ENCODE data around the gene RREB1.

Gene RREB1

DNA sequence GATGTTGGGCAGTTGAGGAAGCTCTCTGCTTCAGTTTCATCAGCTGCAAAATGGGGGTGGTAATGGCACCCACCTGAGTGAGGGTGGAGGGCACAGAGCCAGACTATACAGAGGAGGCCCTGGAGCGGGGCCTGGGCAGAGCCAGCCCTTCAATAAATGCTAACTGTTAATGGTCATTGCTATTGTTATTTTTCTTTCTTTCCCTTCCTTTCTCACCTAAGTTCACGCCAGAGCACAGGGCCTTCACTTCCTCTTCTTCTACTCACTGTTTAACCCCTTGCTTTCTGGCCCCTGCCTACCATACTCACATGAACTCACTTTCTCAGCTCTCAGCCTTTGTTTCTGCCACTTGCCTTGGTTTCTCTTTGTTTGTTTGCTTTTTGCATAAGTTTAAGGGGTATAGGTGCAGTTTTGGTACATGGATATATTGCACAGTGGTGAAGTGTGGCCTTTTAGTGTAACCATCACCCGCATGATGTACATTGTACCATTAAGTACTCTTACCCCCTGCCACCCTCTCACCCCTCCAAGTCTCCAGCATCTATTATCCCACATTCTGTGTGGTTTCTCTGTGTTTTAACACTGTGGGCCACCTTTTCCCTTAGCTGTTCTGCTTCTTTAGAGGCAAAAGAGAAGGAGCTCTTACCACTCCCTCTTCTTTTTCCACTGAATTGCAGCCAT, 7.5 kb upstream of the RREB1 start:
- DNase-seq (ENCODE audit: low spot score) = no peak

DNA sequence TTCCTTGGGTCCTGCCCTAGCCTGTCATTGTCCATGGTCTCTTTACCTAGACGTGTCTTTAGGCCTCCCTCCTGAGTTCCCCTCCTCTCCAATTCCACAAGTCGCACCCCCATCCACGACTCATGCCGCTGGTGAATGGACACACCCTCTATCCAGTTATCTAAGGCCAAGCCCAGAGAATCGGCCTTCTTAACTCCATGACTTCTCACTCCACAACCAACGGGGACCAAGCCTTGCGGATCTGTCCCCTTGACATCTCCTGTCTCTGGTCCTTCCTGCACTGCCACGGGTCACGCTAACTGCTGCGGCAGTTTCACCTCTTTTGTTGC, 7.0 kb upstream of the RREB1 start:
- no peak for DNase-seq (ENCODE audit: low spot score)

DNA sequence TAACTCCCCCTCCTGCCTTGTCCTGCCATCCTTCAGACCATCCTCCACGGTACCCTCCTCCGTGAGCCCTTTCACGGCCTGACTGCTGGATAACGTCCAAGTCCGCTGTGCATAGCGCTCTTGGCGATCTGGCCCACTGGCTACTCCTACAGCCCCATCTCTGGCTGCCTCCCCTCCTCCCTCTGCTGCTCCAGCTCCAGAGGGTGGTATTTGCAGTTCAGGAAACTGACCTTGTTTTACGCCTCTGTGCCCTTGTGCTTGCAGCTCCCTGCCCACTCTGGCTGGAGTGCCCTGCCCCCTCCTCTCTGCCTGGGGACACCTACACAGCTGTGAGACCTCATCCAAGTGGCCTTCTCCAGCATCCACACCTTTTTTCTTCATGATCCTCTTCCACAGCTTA, 6.5 kb upstream of the RREB1 start:
- no peak for DNase-seq (ENCODE audit: low spot score)

DNA sequence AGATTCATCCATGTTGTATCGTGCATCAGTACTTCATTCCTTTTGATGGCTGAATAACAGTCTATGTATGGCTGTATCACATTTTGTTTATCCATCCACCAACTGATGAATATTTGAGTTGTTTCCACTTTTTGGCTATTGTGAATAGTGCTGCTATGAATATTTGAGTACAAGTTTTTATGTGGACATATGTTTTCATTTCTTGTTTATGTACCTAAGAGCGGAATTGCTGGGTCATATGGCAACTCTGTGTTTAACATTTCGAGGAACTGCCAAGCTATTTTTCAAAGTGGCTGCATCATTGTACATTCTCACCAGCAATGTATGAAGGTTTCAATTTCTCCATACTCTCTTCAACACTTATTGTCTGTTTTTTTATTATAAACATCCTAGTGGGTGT, 3.0 kb upstream of the RREB1 start:
- DNase-seq (ENCODE audit: low spot score) = no peak

DNA sequence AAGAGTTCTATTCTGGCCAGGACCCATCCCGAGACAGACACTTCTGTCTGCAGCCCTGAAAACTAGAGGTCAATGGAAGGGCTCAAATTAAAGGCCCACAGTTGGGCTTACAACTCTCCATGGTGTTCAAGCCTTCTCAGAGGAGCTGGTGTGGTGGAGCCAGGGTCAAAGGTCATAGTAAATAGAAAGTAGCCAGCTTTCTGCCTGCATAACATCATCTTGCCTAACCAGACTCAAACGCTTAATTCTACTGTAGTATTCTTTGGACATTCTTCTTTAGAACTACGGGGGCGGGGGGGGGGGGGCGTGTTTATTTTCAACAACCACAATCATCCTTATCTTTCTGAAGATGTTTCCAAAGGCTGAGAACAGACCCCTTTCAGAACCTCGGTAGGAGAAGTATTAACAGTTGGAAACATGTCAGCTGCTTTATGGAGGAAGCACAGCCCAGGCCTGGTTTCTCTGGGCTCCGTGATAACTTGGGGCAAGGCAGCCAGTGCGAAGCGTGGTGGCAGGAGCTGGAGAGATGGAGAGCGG, 1.5 kb upstream of the RREB1 start:
- no peak for DNase-seq (ENCODE audit: low spot score)

DNA sequence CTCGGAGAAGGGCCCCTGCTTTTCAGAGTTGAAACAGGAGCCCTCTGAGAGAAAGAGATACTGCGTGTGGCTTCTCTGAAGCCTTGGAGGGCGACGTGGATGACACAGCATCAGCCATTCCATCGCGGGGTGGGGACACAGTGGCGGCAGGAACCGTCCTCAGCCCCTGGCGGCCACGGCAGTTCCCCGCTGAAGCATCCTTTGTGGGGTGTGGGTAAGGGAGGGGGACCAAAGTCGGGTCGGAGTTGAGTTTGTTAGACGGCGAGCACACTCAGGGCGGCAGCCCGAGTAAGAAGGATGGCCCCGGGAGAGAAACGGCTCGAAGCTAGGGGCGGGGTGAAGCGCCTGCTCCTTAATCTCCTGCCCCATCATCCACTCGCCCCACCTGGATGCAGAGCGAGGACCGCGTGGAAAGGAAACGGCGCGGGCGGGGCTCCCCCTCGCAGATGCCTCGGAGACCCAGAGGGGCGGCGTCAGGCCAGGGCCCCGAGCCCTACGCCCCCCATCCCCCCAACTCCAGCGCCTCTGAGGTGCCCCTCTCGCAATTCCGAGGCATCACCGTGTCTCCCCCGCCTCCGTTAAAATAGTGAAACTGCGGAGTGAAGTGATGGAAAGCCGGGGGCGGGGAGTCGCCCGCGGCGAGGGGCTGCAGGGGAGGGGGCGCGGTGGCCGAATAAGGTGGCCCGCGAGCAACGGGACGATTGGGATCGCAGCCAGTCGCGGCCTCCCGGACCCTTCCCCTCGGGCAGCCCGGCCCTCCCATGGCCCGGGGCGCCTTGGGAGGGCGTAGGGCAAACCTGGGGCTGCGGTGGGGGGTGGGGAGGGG, 796 bp upstream of the RREB1 start:
- no peak for DNase-seq (ENCODE audit: low spot score)

DNA sequence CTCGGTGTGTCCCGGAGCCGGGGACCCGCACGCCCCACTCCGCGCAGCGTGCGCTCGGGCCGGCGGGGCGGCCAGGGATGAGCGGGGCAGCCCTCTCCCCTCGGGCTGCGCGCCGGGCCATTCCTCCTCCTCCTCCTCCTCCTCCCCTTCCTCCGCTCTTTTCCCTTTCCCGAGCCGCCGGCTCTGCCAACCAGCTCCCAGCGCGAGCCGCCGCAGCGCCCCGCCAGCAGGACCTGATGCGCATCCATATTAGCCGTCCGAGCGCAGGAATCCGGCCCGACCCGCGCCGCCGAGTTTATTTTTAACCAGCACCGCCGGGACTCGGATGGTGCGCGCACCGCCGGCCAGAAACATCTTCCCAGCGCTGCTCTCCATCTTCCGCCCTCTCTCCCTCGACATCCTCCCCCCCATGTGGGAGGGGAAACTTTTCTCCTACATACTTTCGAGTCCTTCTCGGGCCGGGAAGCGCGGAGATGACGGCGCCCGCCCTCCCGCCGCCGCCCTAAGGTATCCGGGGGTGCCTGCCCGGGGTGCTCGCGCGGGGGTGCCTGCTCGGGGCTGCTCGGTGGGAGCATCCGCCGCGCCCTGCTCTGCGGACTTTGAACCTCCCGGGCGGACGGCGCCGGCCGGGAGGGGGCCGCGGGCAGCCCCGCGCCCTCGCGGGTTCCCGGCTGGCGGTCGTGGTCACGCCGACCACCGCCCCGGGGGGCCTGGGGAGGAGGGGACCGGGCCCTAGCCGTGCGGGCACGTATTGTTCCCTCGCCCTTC, 619 bp downstream of the RREB1 start:
- peak; percentile 50 for DNase-seq (ENCODE audit: low spot score)

DNA sequence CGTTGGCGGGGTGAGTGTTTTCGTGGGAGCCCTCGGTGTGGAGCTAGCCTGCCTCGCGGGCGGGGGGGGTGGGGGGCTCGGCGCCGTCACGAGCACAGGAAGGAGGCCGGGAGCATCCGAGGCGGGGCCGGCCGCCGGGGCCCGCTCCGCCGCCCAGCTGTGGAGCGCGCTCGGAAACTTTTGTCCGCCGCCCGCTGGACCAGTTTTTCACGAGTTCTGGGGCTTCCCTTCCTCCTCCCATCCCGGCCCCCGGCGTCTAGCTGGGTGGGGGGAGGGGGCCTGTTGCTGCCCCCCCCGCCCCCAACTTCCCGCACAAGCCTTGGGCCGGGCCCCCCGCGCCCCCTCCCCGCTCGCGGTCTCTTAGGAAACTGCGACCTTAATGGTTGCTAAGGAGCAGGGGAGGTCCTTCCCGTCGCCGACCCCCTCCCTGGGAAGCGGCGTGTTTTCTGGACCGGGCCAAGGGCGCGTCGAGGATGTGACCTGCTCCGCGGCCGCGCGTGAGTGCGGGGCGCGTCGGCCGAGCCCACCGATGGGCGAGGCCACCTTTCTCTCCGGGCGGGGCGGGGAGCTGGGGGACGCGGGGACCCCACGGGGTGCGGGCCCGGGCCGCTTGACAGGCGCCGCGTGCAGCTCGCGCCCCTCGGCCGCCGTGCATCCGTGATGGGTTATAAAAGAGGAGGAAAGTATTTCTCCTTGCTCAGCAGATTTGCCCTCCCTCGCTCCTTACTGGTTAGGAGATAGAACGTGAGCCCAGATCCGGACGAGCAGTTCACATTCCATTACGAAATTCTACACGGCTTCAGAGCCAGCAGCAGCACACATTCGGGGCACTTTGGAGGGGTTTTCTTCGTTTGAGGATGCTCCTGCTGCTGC, 1.4 kb downstream of the RREB1 start:
- peak; percentile 80 for DNase-seq (ENCODE audit: low spot score)

DNA sequence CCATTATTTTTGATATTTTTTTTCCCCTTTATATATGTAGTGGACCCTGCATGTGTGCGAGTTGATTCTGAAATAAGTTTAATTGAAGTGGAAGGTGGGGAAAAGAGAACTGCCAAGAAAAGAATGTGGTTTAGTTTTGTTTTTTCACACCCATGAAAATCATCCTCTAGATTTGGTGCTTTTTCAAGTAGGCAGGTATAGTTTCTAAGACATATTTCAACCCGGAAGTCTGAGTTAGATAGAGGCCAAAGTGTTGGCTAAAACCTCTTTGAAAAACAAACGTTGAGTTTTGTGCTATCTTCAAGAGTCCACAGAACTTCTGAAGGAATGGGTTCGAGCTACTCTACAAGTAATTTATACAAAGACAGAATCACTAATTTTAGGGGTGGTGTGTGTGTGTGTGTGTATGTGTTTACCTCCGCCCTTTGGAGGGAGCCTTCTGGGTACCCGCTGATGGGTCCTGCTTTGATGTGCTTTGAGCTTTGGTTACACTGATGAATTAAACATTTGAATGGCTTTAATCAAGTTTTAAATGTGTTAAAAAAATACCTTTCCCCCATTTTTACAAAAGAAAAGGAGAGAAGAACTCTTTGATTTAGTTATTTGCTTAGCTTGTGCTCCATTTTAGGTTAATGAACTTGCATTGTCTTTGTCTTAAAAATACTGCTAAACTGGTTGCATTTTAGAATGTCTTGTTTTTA, 2.5 kb downstream of the RREB1 start:
- DNase-seq (ENCODE audit: low spot score) = no peak

DNA sequence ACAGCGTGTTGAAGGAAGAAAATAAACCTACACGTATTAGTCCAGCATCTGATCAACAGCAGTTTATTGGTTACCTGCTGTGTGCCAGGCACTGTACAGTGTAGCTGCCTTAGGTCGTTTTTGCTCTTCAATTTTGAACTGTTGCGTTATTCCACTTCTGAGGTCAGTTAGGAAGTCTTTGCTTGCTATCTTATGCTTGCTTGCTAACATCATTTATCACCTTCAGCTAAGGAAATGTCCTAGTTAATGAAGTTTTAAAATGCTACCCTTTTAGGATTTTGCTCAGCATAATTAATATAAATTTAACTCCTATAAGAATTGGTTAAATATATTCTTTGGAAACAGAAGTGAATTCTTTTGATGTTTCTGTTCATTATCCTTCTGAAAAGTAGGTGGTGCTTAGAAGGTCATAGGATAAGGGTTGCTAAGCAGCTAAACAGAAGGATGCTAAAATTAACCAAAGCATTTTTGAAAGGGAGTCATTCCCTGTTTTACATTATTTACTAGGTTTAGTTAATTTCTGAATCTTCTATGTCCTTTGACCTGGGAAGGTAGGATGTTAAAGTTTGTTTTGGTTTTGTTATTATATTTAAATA, 3.4 kb downstream of the RREB1 start:
- no peak for DNase-seq (ENCODE audit: low spot score)

DNA sequence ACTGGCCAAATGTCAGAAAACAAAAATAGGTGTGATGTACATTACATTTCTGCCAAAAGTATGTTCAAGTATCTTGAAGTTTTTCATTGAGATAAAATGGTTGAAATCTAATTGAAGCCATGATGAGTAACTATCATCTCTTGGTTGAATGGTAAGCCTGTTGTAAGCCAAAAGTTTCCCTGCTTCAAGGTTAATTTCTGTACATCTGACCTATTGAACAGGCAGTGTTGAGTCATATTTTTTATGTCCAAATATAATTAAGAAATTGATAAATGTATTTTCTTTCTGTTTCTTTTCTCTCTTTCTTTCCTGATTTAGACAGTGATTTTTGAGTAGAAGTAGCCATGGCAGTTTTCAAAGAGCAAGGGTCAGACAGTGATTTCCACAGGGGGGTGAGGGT, 4.4 kb downstream of the RREB1 start:
- no peak for DNase-seq (ENCODE audit: low spot score)

DNA sequence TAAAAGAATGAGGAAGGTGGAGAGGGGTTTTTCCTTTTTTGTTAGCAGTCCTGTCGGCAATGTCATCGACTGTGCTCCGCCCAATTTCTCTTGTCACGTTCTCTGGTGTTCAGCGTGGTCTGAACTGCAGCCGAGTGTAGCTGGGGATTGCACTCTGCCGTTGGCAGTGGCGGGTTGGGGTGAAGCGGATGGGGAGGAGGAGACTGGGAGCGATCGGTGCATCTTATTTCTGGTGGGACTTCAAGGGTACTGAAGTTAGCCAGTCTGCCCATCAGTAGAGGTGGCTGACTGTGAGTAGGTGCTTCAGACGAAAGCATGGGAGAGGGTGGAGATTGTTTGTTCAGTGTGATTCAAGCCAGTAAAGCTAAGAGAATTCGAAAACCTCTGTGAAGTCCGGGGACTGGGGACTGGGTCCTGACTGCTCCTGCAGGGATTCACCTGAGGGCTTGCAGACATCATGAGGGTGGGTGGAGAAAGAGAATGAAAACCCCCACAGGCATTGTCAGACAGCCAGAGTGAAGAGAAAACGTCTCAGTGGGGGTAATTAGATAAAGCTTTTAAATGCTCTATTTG, 5.1 kb downstream of the RREB1 start:
- no peak for DNase-seq (ENCODE audit: low spot score)

DNA sequence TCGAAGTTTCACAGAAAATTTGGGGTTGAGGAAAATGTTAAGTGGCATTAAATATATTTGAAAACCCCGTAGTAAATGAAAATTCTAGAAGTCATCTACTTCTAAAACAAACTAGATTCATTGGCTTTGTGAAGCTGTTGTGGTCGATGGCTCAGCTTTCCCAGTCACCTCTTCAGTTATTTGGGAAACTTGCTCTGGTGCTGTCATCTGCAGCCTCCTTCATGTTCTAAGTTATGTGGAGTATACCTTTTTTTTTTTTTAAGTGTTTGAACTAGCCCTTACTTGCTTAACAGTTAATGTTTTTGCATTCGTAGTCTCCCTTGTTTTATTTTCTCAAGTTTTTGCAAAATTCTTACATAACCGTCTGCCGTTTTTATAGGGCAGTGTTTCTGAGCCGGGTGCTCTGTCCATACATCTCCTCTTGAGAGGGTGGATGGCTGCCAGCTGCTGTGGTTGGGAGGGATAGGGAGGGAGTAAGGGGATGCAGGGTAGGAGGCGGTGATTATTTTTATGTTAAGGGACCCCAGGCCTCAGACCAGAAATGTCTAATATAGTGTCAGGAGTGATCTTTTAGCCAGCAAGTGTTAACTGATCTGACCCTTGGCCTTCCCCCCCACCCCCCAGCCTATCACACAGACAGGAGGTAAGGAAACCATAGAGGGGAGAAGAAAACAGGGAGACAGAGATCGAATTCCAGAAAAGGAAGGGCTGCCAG, 7.1 kb downstream of the RREB1 start:
- DNase-seq (ENCODE audit: low spot score) = no peak

DNA sequence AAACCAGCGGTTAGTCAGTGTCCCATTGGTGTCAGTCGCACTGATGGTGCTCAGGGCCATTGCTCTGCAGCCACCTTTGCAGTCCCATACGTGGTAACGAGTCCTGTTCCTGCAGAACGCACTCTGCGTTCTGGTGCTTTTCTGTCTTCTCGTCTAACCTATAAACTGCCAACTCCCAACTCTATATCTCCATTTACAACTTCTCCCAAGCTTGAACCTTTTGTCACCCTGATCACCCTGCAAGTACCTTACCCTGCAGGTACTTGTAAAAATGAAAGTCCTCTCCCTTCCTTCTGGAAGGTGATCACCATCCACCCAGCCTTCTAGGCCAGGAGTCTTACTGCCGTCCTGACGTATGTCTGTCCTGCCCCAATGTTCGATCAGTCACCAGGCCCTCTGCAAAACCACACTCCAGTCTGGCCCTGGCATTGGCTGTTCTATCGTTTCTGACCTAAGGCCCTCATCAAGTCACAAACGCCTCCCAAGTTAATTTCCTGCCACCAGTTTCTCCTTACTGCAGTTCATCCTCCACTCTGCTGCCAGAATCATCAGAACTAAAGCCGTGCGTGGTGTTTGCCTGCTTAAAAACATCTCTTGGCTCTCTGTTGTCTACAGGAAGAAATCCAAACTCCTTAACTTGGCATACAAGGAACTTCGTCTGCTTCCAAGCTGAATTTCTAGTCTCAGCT, 7.9 kb downstream of the RREB1 start:
- no peak for DNase-seq (ENCODE audit: low spot score)

DNA sequence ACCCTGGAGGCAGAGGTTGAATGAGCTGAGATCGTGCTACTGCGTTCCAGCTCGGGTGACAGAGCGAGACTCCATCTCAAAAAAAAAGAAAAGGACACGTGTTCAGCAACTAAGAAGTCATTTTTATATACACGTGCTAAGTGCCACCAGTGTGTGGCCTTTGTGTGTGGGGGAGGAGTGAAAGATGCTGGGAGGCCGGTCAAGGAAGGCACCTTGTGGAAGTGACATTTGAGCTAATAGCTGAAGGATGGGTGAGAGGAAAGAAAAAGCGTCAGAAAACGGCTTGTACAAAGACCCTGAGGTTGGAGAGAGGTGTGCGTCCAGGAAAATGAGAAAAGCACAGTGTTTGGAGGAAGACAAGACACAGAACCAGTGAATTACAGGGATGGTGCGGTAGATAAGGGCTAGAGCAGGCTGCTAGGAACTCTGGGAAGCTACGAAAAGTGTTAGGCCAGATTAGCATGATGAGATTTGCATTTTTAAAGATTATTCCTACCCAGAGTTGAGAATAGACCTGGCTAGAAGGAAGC, 11.6 kb downstream of the RREB1 start:
- DNase-seq (ENCODE audit: low spot score) = no peak

DNA sequence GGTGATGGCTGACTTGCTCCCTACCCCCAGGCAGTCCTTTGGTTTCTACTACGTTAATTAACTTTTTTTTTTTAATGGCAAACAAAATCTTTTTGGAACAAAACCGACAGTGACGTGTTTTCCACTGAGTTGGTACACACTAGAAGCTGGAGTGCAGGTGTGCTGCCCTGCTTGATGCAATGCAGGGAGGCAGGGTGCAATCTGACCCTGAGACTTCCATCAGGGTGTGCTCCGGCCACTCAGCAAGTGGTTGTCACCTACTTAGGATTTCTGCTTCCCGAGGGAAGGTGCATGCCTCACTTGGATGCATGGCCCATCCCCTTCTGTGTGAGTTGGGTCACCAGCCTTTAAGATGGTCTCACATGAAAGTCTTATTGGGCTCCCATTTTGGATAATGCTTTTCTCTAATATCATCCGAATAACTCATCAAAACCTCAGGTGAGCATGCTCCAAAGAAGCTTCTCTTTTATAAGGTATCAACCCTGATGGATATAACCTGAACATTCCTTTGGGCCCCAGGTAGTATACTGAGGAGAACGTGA, 14.0 kb downstream of the RREB1 start:
- DNase-seq (ENCODE audit: low spot score) = no peak

DNA sequence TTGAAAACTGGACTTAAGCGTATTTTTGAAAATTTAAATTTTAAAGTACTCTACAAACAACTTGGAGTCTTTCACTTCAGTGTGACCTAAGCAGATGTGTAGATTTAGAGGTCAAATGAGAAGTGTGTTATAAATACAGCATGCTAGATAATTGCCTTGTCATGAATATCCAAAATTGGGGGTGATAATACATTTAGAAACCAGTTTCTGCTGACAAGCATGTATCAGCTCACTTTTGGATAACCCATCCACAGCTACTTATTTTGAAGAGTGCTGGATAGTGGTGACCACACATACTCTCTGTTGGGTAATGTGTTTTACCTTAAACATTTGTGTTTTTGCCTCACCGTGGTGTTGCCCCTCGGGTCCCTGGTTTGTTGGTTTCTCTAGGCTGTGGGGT, 14.9 kb downstream of the RREB1 start:
- DNase-seq (ENCODE audit: low spot score) = no peak

DNA sequence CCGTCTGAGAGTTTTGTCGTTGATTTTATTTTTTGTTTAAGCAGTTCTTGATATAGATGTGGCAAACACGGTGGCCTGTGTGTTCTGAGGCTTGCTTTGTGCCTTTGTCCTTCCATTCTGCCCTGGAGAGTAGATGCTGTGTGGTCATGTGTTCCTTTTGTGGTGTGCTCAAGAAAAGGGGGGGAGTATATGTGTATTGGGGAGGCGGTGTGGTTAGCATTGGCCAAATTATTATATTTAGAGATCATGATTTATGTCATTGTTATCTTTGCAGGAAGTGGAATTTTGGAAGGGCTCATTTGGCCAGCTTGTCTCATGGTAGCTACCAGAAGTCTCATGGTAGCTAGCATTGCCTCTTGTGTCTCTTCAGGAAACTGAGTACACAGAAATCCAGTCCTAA, 16.4 kb downstream of the RREB1 start:
- no peak for DNase-seq (ENCODE audit: low spot score)

DNA sequence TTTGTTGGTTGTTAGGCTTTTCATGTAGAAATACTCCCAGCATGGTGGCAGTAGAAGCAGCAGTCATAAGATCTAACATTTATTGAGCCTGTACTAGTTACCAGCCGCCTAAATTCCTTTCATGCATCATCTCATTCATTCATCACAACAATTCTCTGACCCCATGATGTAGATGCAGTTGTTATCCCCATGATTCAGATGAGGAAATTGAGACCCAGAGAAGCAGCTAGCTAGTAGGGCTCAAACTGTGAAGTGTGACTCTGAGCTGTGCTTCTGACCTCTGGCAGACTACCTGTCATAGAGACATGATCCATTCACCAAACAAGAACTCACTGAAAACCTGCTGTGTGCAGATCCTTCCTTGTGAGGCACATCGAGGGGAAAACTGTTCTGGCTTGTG, 16.9 kb downstream of the RREB1 start:
- DNase-seq (ENCODE audit: low spot score) = no peak
